GM10266 (cell line): ENCODE results near the gene HBM.

Source experiments
- DNase-seq: peaks from one replicate; pipeline ENCODE4 v3.0.0; 2012; ENCODE audit errors: extremely low spot score
- CTCF ChIP-seq: IDR thresholded peaks from 2 replicates; pipeline ENCODE4 v1.5.1; 2012; ENCODE audit warnings: mild to moderate bottlenecking, low read depth; ENCODE audit not compliant: control insufficient read depth, insufficient read depth; ENCODE audit errors: missing control alignments

Gene HBM

GRCh38 chr16:133716-134115 is 32.1 kb upstream of the HBM start:
- DNase-seq = no peak
- TF ChIP-seq CTCF = no peak

- no peak for DNase-seq
- no peak for TF ChIP-seq CTCF
Observed at GRCh38 chr16:138049-138417, 27.7 kb upstream of the HBM start.

- TF ChIP-seq CTCF = no peak
- DNase-seq = no peak
Observed at GRCh38 chr16:140175-140857, 25.5 kb upstream of the HBM start.

- no peak for DNase-seq
- TF ChIP-seq CTCF = no peak
Observed at GRCh38 chr16:142405-142967, 23.3 kb upstream of the HBM start.

GRCh38 chr16:143047-143446 is 22.7 kb upstream of the HBM start:
- TF ChIP-seq CTCF = no peak
- DNase-seq = no peak

GRCh38 chr16:143456-143855 is 22.3 kb upstream of the HBM start:
- TF ChIP-seq CTCF = no peak
- no peak for DNase-seq

- DNase-seq = no peak
- TF ChIP-seq CTCF = no peak
Observed at GRCh38 chr16:144797-145252, 21.0 kb upstream of the HBM start.
